Uterus (tissue), 4 donors: Measurements from ENCODE around the gene DACT2. TPM values are rescaled to one million over a fixed set of nuclear protein-coding genes. Genes with fewer than 3 reads are reported as not detected.

Experiments used
- DNase-seq, 2 donors: peaks; one replicate each; pipeline ENCODE4 v3.0.0-alpha.2; 2019 to 2020
- H3K27ac ChIP-seq, 2 donors: fragments of 200-600 bp; sonication (generic); 1 replicate in 1 of 2; 2 replicates in 1 of 2; pipeline ENCODE4 v1.5.1; 2016 to 2018
- H3K27me3 ChIP-seq, 2 donors: fragments of 200-600 bp; sonication (generic); one replicate each; pipeline ENCODE4 v1.5.1; 2018 to 2019; ENCODE audit warnings: control low read depth in 1 of 2
- H3K36me3 ChIP-seq, 2 donors: fragments of 200-600 bp; sonication (generic); one replicate each; pipeline ENCODE4 v1.5.1; 2019; ENCODE audit warnings: control low read depth in 1 of 2
- H3K4me1 ChIP-seq, 2 donors: fragments of 200-600 bp; sonication (generic); one replicate each; pipeline ENCODE4 v1.5.1; 2018 to 2019; ENCODE audit warnings: control low read depth in 1 of 2
- H3K4me3 ChIP-seq, 2 donors: fragments of 200-600 bp; sonication (generic); 1 replicate in 1 of 2; 2 replicates in 1 of 2; pipeline ENCODE4 v1.5.1; 2018 to 2019; ENCODE audit warnings: mild to moderate bottlenecking in 1 of 2
- H3K9me3 ChIP-seq, 2 donors: fragments of 200-600 bp; sonication (generic); one replicate each; pipeline ENCODE4 v1.5.1; 2019; ENCODE audit warnings: control low read depth in 1 of 2
- POLR2A ChIP-seq, 2 donors: fragments of 450-650 bp; IDR thresholded peaks; one replicate each; pipeline ENCODE4 v1.6.1; 2016; ENCODE audit warnings: antibody characterized with exemption in 2 of 2, mild to moderate bottlenecking in 1 of 2, moderate library complexity in 1 of 2
- intact Hi-C: fragments of 100-400 bp; cut with DNase I; formaldehyde crosslinking; loops from one replicate; pipeline ENCODE4 v1.15.1; 2023; ENCODE audit warnings: low total_unique reads
- total RNA-seq, 4 donors: library from RNA; depleted of rRNA in 3 of 4; stranded (reverse); fragments of >200 nt in 3 of 4; gene quantifications; one replicate each; pipeline versions ENCODE4 v1.1.0 to v1.2.4, GENCODE V29; 2014 to 2023
- TF ChIP-seq, protein P1 (sequence below), 4 experiments: fragments of 200-600 bp in 2 of 4; fragments of 450-650 bp in 2 of 4; sonication (generic) in 2 of 4; IDR thresholded peaks; one replicate each; pipeline ENCODE4 v1.5.1; 2016 to 2019; ENCODE audit warnings: antibody characterized with exemption in 4 of 4, mild to moderate bottlenecking in 2 of 4, moderate library complexity in 1 of 4
- donor health status: DM: yes; HTN: yes; CAD: no.

DACT2 gene
- total RNA-seq, 4 donors from 2014 or later: 1.4 to 9.6 (median 2.8) TPM; not detected in 1

DNA sequence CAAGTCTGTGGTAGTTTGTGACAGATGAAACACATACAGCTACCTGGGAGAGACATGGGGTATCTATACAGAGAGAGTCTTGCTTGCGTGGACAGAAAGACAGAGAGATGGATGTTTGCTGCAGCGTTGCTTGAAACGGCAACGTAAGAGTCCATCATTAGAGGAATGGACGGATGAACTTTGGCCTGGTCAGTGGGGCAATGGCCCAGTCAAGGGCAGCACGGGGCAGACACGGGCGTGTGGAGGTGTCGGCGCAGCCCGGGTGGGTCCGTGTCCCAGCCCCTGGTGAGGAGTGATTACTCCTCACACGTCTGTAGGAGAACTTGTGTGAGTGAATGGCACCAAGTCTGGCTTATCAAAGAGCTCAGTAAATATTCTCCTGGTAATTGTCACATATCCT is 21.9 kb downstream of the DACT2 start:
- H3K4me3 ChIP-seq: no peak overlapping the region
- no peaks in the 10 kb centered on the region for H3K27me3 ChIP-seq
- H3K9me3 ChIP-seq: no peaks in the 10 kb centered on the region
- no peak for TF ChIP-seq POLR2A (IDR thresholded peaks at IDR 0.05)
- TF ChIP-seq, protein P1, sequence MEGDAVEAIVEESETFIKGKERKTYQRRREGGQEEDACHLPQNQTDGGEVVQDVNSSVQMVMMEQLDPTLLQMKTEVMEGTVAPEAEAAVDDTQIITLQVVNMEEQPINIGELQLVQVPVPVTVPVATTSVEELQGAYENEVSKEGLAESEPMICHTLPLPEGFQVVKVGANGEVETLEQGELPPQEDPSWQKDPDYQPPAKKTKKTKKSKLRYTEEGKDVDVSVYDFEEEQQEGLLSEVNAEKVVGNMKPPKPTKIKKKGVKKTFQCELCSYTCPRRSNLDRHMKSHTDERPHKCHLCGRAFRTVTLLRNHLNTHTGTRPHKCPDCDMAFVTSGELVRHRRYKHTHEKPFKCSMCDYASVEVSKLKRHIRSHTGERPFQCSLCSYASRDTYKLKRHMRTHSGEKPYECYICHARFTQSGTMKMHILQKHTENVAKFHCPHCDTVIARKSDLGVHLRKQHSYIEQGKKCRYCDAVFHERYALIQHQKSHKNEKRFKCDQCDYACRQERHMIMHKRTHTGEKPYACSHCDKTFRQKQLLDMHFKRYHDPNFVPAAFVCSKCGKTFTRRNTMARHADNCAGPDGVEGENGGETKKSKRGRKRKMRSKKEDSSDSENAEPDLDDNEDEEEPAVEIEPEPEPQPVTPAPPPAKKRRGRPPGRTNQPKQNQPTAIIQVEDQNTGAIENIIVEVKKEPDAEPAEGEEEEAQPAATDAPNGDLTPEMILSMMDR (IDR thresholded peaks at IDR 0.05): no peak
- no peaks in the 10 kb centered on the region for H3K4me1 ChIP-seq
- no peaks in the 10 kb centered on the region for H3K36me3 ChIP-seq
- no peak for DNase-seq
- intact Hi-C loops: no loop called here
- no peak overlapping the region for H3K27ac ChIP-seq

DNA sequence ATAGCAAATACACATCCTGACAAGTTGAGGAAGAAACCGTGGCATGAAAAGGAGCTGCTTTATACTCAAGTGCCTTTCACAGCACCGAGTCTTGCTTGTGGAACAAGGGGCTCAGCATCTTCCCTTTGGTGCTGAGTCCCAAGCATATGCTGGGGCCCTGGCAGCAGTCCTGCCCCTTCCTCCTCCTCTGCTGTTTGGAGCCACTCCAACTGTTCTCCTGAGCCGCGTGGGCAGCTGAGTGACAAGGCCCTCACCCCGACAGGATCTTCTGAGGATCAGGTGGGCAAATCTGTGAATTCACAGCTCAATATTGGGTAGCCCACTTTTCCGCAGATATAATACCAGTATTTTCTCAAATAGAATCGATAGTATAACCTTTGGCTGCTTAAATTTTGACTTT is 24.7 kb downstream of the DACT2 start:
- H3K27ac ChIP-seq: no peak overlapping the region
- H3K36me3 ChIP-seq: no peaks in the 10 kb centered on the region
- no peak for DNase-seq
- intact Hi-C loops: no loop called here
- no peaks in the 10 kb centered on the region for H3K4me1 ChIP-seq
- no peak for TF ChIP-seq POLR2A (IDR thresholded peaks at IDR 0.05)
- TF ChIP-seq, protein P1 (IDR thresholded peaks at IDR 0.05): no peak
- H3K27me3 ChIP-seq: no peaks in the 10 kb centered on the region
- no peak overlapping the region for H3K4me3 ChIP-seq
- H3K9me3 ChIP-seq: no peaks in the 10 kb centered on the region

DNA sequence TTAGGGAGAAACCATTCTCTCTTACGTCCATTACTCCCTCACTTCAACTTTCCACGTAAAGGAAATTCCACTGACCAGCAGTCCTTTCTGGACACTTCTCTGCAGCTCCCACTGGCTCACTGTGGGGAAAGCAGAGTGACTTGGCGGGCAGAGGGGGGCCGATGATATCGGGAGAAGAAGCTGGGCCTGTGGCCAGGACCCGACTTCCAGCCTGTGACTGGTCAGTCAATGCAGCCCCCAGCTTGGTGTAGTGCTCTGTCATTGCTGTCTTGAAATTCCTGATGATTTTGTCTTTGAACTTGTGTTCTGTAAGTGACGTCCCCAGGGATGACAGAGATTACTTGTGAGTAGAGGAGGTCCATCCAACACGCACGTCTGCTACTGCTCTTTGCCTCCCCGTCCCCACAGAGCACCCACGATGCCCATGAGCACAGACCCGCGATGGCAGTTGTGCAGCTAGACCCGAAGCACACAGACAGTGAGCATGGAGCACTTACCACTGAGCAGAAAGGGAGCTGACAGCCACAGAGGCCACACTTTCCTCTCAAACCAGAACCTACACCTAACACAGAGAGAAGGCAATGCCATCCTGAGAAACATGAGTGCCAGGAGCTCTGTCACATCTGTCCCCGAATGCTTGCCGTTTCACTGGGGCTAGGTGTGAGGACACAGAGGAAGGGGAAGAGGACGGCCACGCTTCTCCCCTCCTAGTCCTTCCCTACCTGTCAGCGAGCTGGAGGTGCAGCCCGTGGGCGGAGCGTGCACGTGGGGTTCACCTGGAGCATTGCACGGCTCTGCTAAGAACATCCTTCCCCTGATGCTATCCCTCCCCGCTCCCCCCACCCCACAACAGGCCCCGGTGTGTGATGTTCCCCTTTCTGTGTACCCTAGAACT is 25.7 kb downstream of the DACT2 start:
- intact Hi-C loops: no loop called here
- peak in 1 of 2 donors; percentile 11 for DNase-seq
- TF ChIP-seq, protein P1 (IDR thresholded peaks at IDR 0.05): no peak
- no peak for TF ChIP-seq POLR2A (IDR thresholded peaks at IDR 0.05)
- Histone ChIP-seq H3K36me3 (no peaks in the 10 kb centered on the region), H3K4me3 (no peak overlapping the region), H3K27me3 (no peaks in the 10 kb centered on the region), H3K4me1 (no peaks in the 10 kb centered on the region), H3K9me3 (no peaks in the 10 kb centered on the region), H3K27ac (no peak overlapping the region)

DNA sequence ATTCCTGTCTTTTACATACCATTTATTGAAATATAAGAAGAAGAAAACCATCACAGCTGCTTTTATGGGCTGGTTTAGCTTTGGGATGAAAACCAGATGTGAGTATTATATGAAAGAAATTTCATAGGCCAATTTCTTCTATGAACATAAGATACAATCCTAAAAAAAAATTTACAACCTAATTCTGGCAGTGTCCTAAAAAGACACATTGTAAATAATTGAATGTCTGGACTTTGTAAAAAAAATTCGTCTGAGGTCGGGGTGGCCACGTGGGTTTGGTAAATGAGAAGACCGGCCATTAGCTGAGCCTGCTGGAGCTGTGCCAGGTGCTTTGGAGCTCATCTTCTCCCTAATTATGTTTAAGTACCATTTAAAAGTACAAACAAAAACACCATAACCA is 26.8 kb downstream of the DACT2 start:
- Histone ChIP-seq H3K4me3 (no peak overlapping the region), H3K9me3 (no peaks in the 10 kb centered on the region), H3K27me3 (no peaks in the 10 kb centered on the region), H3K4me1 (no peaks in the 10 kb centered on the region), H3K27ac (no peak overlapping the region), H3K36me3 (no peaks in the 10 kb centered on the region)
- TF ChIP-seq, protein P1 (IDR thresholded peaks at IDR 0.05): no peak
- TF ChIP-seq POLR2A (IDR thresholded peaks at IDR 0.05): no peak
- DNase-seq: peak in 1 of 2 donors; percentile 26
- intact Hi-C loops: no loop called here

DNA sequence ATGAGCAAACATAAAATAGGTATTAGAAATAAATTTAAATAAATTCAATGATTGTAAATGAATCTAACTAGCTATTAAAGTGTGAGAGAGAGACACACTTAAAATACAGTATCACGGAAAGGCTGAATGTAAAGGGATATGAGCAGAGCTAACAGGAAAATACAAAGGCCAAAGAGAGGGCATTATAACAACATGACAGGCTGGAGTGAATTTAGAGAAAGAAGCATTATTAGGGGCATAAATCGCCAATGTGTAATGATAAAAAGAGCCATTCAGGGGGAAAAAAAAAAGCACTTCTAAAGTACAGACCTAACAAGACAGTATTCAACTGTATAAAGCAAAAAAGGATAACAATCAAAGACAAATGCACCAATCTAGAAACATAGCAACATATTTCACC is 28.1 kb downstream of the DACT2 start:
- intact Hi-C loops: no loop called here
- no peak overlapping the region for H3K27ac ChIP-seq
- DNase-seq: no peak
- no peak overlapping the region for H3K4me3 ChIP-seq
- H3K4me1 ChIP-seq: no peaks in the 10 kb centered on the region
- no peaks in the 10 kb centered on the region for H3K9me3 ChIP-seq
- H3K27me3 ChIP-seq: no peaks in the 10 kb centered on the region
- TF ChIP-seq, protein P1 (IDR thresholded peaks at IDR 0.05): no peak
- TF ChIP-seq POLR2A (IDR thresholded peaks at IDR 0.05): no peak
- H3K36me3 ChIP-seq: no peaks in the 10 kb centered on the region
